GM19193 (cell line): ENCODE measurements around the gene RBM5.

Experiments used
- POLR2A ChIP-seq: IDR thresholded peaks from 4 replicates; pipeline ENCODE4 v1.6.1; 2011; ENCODE audit not compliant: insufficient read depth, insufficient read length; ENCODE audit errors: extremely low read depth

Gene RBM5

DNA sequence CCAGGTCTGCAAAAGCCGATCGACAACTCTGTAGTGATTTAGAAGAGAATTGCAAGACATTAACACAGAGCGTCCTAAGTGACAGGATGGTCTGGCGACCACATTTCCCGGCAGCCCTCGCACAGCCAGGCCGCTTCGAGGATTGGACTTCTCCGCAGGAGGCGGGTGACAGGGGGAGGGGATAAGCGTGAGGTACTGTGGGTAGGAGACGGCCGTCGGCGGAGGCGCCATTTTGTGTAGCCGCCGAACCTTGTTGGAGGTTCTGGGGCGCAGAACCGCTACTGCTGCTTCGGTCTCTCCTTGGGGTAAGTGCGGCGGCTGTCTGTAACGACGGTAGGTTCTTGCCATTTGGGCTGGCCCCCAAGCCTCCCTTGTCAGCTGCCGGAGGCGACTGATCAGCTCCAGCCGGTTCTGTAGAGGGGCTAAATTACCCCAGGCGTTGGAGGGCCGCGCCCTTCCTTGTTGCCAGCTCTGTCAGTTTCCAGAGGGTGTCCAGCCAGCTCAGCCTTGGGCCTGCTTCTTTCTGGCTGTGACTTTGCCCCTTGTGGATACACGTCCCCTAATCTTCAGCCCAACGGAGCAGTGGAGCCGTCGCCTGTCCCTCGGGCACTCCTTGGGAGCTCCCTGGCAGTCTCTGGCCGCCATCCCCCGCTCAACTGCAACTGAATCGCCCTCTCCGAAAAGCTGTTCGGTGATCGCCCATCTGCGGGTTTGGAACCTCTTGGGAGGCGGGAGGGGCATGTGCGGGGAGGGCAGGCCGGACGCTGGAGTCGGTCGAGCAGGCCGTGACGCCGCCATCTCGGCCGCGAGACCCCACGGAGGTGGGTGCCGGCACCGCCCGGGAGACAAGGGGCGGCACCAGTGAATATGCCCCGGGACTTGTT lies at the start of gene RBM5:
Gene RBM5 (plus strand): TSS at position 195 of the 884 bp plus-strand sequence. CDS start 1,516 bp downstream, outside the sequence.
- TF ChIP-seq POLR2A, result peak; percentile 79

DNA sequence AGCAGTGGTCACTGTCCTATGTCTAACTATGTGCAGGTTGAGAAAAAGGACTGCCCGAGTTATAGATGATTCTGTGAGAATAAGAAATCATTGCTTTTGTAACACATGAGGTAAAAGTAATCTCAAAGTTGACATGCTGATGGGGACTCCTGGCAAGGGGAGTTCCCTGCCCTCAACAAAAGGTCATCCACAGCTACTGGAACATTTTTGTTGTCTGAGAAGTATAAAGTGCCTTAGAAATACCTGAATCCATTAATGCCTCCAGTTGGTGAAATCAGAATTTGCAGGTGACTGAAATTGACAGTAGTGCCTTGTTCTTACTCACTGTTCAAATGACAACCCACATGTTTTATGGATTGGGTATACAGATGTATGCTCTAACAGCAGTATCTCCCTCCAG lies 43.7 kb upstream of the RBM5 start:
- TF ChIP-seq POLR2A, result no peak

- TF ChIP-seq POLR2A, result no peak
These were observed 41.3 kb upstream of the RBM5 start for GRCh38 chr3:50047426-50047825.

- no peak for TF ChIP-seq POLR2A
These were observed 38.4 kb upstream of the RBM5 start for GRCh38 chr3:50050361-50050760.

GRCh38 chr3:50057756-50058155 lies 31.0 kb upstream of the RBM5 start:
- no peak for TF ChIP-seq POLR2A

DNA sequence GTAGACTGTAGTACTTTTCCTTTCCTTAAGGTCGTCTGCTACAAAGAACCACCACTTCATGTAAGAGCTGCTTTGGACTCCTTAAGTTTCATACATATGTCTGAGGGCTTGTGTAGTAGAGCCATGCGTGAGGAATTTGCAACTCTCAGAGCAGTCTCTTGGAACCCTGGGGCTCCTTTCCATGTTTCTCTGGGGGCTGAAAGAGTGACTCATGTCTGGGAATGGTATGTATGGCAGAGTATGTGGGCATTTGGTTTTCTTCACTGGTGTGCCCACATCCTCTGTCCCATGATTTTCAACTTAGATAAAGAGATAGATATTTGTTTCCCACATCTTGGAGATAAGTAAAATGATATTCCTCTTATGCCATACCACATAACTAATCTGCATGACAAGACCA lies 20.6 kb upstream of the RBM5 start:
- TF ChIP-seq POLR2A, result no peak

DNA sequence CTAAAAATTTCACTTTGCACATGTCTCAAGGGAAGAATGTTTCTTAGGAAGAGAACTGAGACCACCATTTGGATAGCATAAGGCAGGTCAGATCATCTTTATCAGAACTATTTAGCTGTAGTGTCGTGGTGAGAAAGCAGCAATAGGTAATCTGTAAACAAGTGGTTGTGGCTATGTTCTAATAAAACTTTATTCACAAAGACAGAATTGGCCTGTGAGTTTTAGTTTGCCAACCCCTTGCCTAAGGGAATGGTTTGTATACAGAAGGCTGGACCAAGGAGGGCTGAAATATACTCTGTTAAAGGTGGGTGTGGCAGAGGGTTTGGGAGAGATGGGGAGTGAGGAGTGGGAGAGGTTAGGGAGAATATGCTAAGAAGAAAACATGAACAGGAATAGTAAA lies 10.6 kb upstream of the RBM5 start:
- no peak for TF ChIP-seq POLR2A

- TF ChIP-seq POLR2A, result no peak
These were observed 10.1 kb upstream of the RBM5 start for GRCh38 chr3:50078622-50079021.

DNA sequence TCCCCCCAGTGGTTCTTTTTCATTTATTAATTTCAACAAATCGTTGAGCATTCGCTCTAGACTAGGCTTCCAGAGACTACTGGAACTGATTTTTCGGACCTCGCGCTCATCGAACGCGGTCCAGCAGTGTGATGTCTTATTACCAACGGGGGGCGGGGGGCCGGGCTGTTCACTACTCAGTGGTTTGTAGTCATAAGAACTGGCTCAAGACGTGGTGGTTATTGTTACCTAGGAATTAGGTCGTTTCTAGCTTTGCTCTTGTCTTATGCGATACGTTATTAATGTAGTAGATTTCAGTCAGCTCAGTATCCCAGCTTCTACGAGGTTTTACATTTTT lies 858 bp downstream of the RBM5 start:
- TF ChIP-seq POLR2A, result no peak

DNA sequence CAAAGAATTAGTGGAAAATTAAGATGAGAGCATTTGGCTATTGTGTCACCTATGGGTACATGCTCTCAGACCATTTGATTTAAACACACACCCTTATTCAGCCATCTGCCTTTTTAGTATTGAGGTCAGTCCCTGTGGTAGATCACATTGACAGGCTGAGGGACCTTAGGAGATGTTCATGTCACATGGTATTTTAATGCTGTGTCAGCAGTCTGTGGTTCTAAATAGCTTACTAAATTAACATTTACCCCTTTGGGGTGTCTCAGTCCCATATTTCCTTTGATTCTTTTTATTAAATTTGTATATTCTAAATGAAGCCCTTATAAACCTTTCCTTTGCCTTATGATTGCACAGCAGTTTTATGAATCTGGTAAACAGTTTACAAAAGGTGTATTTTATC lies 2.3 kb downstream of the RBM5 start:
- TF ChIP-seq POLR2A, result no peak

DNA sequence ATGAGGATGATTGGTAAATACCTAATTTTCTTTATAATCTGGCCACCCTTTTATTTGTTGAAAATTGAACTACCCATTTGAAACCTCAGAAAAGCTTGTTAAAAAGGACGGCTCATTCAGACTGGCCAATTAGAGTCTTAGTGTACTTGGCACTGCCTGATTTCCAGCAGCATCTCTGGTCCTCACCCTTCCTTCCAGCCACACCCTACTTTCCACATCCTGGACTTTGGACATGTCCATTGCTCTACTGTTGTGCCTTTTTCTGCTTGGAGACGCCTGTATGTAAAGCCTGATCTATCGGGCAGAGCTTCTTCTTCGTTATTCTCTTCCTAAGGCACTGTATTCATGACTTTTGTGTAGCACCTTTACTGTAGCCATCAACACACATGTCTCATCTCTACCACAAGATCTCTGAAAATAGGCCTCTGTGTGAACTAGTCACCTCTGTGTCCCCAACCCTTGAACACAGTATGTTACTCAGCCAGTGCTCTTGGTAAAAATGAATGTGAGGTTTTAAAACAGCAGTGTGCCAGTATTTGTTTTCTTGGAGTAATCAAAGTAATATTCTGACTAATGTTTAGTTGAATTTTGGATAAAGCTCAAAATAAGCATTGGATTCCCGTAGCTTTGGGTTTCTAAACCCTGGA lies 6.8 kb downstream of the RBM5 start:
- TF ChIP-seq POLR2A, result no peak

DNA sequence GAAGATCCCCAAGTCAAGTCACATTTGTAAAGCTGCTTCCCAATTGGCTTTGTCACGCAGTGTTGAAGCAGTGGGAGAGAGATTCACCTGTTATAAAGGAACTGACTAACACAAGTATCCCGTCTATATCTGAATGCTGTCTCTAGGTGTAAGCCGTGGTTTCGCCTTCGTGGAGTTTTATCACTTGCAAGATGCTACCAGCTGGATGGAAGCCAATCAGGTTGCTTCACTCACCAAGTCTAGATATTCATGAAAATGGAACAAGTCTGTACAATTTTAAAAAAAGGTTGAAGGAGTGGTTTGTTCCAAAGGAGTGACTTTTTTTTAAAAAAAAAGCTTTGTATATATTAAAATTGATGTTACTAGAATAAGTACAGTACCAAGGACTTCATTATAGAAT lies 11.7 kb downstream of the RBM5 start:
- no peak for TF ChIP-seq POLR2A

DNA sequence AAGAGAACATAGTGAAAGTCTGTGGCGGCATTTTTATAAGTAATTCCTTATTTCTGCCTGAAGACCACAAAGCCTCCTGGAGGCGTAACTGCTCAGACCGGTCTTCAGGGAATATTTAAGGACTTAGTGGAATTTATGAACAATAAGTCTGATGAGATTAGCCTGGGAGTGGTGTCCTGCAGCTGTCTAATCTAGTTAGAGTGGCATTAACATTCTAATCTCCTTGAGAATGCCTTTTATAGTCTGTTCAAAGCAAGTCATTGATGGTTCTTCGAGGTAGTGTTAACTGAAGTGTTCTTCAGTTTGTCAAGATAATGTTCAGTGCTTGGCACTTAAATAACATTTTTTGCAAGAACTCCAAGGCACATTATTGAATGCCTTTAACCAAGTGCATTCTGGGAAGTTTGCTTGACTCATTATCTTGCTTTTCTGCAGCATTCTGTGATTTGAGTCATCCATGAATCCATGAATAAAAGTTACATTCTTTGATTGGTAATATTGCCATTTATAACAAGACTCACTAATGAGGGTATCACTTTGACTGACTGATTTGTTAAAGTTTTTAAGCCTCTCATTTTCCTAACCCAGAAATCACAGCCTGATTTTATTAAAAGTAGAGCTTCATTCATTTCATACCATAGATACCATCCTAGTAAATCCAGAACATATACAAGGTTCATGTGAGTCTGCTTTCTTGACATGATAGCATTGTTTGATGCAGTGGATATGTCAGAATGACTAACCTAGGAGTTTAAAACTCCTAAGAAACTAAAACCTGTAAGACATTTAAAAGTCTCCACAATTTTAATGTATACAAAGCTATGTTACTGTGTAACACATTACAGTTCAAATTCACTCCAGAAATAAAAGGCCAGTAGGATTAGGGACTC lies 12.5 kb downstream of the RBM5 start:
- TF ChIP-seq POLR2A, result no peak

GRCh38 chr3:50102558-50102957 lies 13.8 kb downstream of the RBM5 start:
- TF ChIP-seq POLR2A, result peak; percentile 20

- no peak for TF ChIP-seq POLR2A
These were observed 23.0 kb downstream of the RBM5 start for GRCh38 chr3:50111757-50112156.
